Activated naive CD8-positive, alpha-beta T cell (primary cell): Measurements from ENCODE around the gene RPGRIP1L.

ENCODE experiments used
- H3K27ac Mint-ChIP-seq: one replicate; pipeline ENCODE4 v1.8.0; 2021; ENCODE audit warnings: mixed read lengths
- H3K27me3 Mint-ChIP-seq: one replicate; pipeline ENCODE4 v1.8.0; 2021; ENCODE audit warnings: mixed read lengths
- H3K36me3 Mint-ChIP-seq: one replicate; pipeline ENCODE4 v1.8.0; 2021; ENCODE audit warnings: mixed read lengths
- H3K4me1 Mint-ChIP-seq: one replicate; pipeline ENCODE4 v1.8.0; 2021; ENCODE audit warnings: low read depth, mixed read lengths
- H3K4me3 Mint-ChIP-seq: one replicate; pipeline ENCODE4 v1.8.0; 2021; ENCODE audit warnings: mild to moderate bottlenecking, mixed read lengths
- H3K9me3 Mint-ChIP-seq: one replicate; pipeline ENCODE4 v1.8.0; 2021; ENCODE audit warnings: low read depth, mixed read lengths

The RPGRIP1L gene

GRCh38 chr16:53646506-53646905 is 57.2 kb downstream of the RPGRIP1L start:
- H3K27ac Mint-ChIP-seq: no peak overlapping the region
- H3K9me3 Mint-ChIP-seq: peaks cover 16% of the 10 kb centered on the region
- H3K4me1 Mint-ChIP-seq: no peaks in the 10 kb centered on the region
- no peak overlapping the region for H3K4me3 Mint-ChIP-seq
- peaks cover 32% of the 10 kb centered on the region for H3K36me3 Mint-ChIP-seq
- no peaks in the 10 kb centered on the region for H3K27me3 Mint-ChIP-seq

DNA sequence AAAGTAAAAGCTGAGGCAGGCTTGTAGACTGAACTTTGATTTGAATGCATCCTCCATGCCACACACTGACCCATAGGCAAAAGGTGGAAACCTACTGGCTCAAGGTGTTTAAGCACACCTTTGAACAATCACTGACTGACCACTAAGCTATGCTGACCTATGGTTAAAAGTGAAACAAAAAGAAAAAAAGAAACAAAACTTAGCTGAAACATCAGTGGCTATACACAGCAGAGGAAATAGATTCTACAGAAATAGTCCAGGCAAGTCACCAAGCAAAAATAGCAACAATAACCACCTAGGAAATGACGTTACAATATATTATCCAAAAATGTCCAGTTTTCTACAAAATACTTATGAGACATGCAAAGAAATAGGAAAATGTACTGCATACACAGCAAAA is 60.2 kb downstream of the RPGRIP1L start:
- peaks cover 16% of the 10 kb centered on the region for H3K9me3 Mint-ChIP-seq
- peaks cover 40% of the 10 kb centered on the region for H3K36me3 Mint-ChIP-seq
- no peaks in the 10 kb centered on the region for H3K4me1 Mint-ChIP-seq
- no peak overlapping the region for H3K27ac Mint-ChIP-seq
- no peaks in the 10 kb centered on the region for H3K27me3 Mint-ChIP-seq
- H3K4me3 Mint-ChIP-seq: no peak overlapping the region

GRCh38 chr16:53642094-53642493 is 61.6 kb downstream of the RPGRIP1L start:
- H3K36me3 Mint-ChIP-seq: peaks cover 36% of the 10 kb centered on the region
- peaks cover 16% of the 10 kb centered on the region for H3K9me3 Mint-ChIP-seq
- no peaks in the 10 kb centered on the region for H3K4me1 Mint-ChIP-seq
- no peaks in the 10 kb centered on the region for H3K27me3 Mint-ChIP-seq
- H3K4me3 Mint-ChIP-seq: no peak overlapping the region
- H3K27ac Mint-ChIP-seq: no peak overlapping the region

DNA sequence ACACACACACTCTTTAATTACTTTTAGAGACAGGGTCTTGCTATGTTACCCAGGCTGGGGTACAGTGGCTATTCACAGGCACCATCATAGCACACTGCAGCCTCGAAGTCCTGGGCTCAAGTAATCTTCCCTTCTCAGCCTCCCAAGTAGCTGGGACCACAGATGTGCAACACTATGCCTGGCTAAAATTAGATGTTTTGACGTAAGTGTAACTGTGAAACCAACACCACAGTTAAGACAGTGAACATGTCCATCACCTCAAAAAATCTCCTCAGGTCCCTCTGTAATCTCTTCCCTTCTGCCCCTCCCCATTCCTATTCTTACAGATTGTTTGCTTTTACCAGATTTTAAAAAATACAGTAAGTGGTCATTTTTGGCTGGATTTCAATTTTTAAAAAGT is 66.7 kb downstream of the RPGRIP1L start:
- H3K36me3 Mint-ChIP-seq: peaks cover 19% of the 10 kb centered on the region
- H3K4me1 Mint-ChIP-seq: no peaks in the 10 kb centered on the region
- no peak overlapping the region for H3K4me3 Mint-ChIP-seq
- no peaks in the 10 kb centered on the region for H3K9me3 Mint-ChIP-seq
- no peak overlapping the region for H3K27ac Mint-ChIP-seq
- no peaks in the 10 kb centered on the region for H3K27me3 Mint-ChIP-seq

GRCh38 chr16:53632526-53632925 is 71.1 kb downstream of the RPGRIP1L start:
- Mint-ChIP-seq H3K9me3 (no peaks in the 10 kb centered on the region), H3K36me3 (peaks cover 16% of the 10 kb centered on the region), H3K4me1 (no peaks in the 10 kb centered on the region), H3K4me3 (no peak overlapping the region), H3K27ac (no peak overlapping the region), H3K27me3 (no peaks in the 10 kb centered on the region)

- H3K27me3 Mint-ChIP-seq: no peaks in the 10 kb centered on the region
- H3K4me1 Mint-ChIP-seq: no peaks in the 10 kb centered on the region
- no peak overlapping the region for H3K27ac Mint-ChIP-seq
- no peak overlapping the region for H3K4me3 Mint-ChIP-seq
- no peaks in the 10 kb centered on the region for H3K9me3 Mint-ChIP-seq
- H3K36me3 Mint-ChIP-seq: peaks cover 19% of the 10 kb centered on the region
These were observed 72.2 kb downstream of the RPGRIP1L start for GRCh38 chr16:53631236-53632025.

- H3K9me3 Mint-ChIP-seq: no peaks in the 10 kb centered on the region
These were observed 73.9 kb downstream of the RPGRIP1L start for GRCh38 chr16:53629607-53630312.

DNA sequence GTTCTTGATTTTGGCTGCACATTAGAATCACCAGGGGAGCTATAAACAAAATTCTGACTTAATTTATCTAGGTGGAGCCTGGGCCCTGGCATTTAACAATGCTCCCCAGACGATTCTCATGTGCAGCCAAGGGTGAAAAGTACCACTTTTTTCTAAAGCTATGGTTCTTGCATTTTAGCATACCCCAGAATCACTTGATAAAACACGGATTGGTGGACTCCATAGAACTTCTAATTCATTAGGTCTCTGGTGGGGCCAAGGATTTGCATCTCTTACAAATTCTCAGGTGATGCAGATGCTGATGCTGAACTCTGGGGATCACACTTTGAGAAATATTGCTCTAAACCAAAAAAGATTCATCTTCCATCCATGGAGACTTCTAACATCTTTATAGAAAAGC is 74.5 kb downstream of the RPGRIP1L start:
- H3K27me3 Mint-ChIP-seq: no peaks in the 10 kb centered on the region
- no peaks in the 10 kb centered on the region for H3K4me1 Mint-ChIP-seq
- no peak overlapping the region for H3K27ac Mint-ChIP-seq
- H3K4me3 Mint-ChIP-seq: no peak overlapping the region
- H3K36me3 Mint-ChIP-seq: peaks cover 8% of the 10 kb centered on the region
- H3K9me3 Mint-ChIP-seq: no peaks in the 10 kb centered on the region

More at GRCh38 chr16:53629607-53630312, 73.9 kb downstream of the RPGRIP1L start:
- H3K27me3 Mint-ChIP-seq: no peaks in the 10 kb centered on the region
- H3K36me3 Mint-ChIP-seq: peaks cover 12% of the 10 kb centered on the region
- no peak overlapping the region for H3K27ac Mint-ChIP-seq
- H3K4me1 Mint-ChIP-seq: no peaks in the 10 kb centered on the region
- H3K4me3 Mint-ChIP-seq: no peak overlapping the region

DNA sequence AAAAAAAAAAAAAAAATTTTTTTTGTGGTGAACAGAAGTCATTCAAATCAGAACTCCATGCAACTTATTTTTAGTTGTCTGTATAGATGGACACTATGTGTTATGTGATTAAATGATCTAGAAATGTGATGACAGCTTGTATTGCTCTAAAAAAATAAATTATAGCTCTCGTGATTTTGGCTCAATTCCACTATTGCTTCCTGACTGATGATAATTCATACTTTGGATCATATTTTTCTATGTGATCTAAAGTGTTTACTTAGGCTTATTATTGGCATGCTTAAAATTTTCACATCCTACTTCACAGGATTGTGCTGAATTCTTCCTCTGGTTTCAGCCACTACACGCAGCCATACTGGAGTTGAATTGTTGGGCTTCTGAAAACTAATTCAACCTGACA is 76.8 kb downstream of the RPGRIP1L start:
- H3K9me3 Mint-ChIP-seq: no peaks in the 10 kb centered on the region
- peaks cover 7% of the 10 kb centered on the region for H3K36me3 Mint-ChIP-seq
- no peak overlapping the region for H3K4me3 Mint-ChIP-seq
- no peaks in the 10 kb centered on the region for H3K4me1 Mint-ChIP-seq
- H3K27me3 Mint-ChIP-seq: no peaks in the 10 kb centered on the region
- H3K27ac Mint-ChIP-seq: no peak overlapping the region

DNA sequence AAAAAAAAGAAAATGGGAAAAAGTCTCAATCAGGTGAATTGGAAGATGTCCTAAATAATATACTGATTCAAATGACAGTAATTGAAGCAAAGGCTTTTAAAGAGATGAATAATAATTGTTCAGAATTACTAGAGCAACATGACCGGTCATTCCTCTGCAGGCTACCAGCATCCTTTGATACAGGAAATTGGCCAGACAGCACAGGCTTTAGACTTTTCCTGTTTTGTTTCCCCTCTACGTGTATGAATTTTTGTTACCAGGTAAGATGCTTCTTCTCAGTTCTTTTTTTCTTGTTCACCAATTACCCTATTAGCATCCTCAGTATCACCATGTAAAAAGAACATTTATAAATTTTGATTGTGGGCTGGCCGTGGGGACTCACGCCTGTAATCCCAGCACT is 77.5 kb downstream of the RPGRIP1L start:
- no peak overlapping the region for H3K4me3 Mint-ChIP-seq
- no peaks in the 10 kb centered on the region for H3K9me3 Mint-ChIP-seq
- no peaks in the 10 kb centered on the region for H3K27me3 Mint-ChIP-seq
- H3K4me1 Mint-ChIP-seq: no peaks in the 10 kb centered on the region
- H3K36me3 Mint-ChIP-seq: peaks cover 6% of the 10 kb centered on the region
- H3K27ac Mint-ChIP-seq: no peak overlapping the region

GRCh38 chr16:53625221-53625620 is 78.4 kb downstream of the RPGRIP1L start:
- H3K9me3 Mint-ChIP-seq: no peaks in the 10 kb centered on the region
- H3K27ac Mint-ChIP-seq: no peak overlapping the region
- H3K4me1 Mint-ChIP-seq: no peaks in the 10 kb centered on the region
- no peaks in the 10 kb centered on the region for H3K27me3 Mint-ChIP-seq
- peaks cover 6% of the 10 kb centered on the region for H3K36me3 Mint-ChIP-seq
- no peak overlapping the region for H3K4me3 Mint-ChIP-seq

- Mint-ChIP-seq H3K27me3 (no peaks in the 10 kb centered on the region), H3K4me1 (no peaks in the 10 kb centered on the region), H3K9me3 (no peaks in the 10 kb centered on the region), H3K36me3 (peaks cover 9% of the 10 kb centered on the region), H3K27ac (no peak overlapping the region), H3K4me3 (no peak overlapping the region)
These were observed 81.3 kb downstream of the RPGRIP1L start for GRCh38 chr16:53622315-53622714.

DNA sequence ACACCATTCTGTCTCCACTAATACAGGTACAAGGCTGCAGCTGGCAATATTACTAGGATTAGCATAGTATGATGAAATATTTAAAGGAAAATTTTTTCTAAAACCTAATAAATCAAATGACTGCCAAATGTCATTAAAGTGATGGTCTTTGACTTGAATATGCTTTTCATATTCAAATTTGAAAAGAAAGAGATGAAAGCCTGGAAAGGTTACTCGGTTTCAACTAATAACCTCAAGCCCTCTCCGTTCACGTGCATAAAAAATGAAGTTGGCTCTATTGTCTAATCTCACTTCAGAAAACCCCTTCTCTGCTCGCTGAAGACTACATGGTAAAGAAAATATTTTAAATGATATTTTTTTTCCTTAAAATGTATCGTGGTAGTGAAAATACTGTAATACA is 83.2 kb downstream of the RPGRIP1L start:
- peaks cover 7% of the 10 kb centered on the region for H3K36me3 Mint-ChIP-seq
- no peaks in the 10 kb centered on the region for H3K27me3 Mint-ChIP-seq
- H3K4me3 Mint-ChIP-seq: no peak overlapping the region
- H3K9me3 Mint-ChIP-seq: no peaks in the 10 kb centered on the region
- no peaks in the 10 kb centered on the region for H3K4me1 Mint-ChIP-seq
- H3K27ac Mint-ChIP-seq: no peak overlapping the region

DNA sequence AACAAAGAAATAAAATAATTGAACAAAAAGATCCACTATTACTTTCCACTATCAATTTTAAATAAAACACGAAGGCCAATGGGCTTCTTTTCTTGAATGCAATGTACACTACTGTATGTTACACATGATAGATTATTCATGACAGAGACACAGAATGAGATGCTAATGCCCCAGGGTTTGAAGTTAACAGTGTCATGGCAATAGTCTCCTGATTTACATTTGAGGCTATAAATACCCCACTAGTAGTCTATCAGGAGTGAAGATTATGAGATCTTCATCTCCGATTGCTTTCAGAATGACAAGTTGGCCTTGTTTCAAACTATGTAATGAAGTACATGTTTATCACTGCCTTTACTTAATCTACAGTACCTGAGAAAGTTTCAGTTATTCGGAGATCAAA is 84.4 kb downstream of the RPGRIP1L start:
- H3K36me3 Mint-ChIP-seq: peaks cover 7% of the 10 kb centered on the region
- H3K27me3 Mint-ChIP-seq: no peaks in the 10 kb centered on the region
- no peaks in the 10 kb centered on the region for H3K4me1 Mint-ChIP-seq
- no peak overlapping the region for H3K4me3 Mint-ChIP-seq
- no peaks in the 10 kb centered on the region for H3K9me3 Mint-ChIP-seq
- no peak overlapping the region for H3K27ac Mint-ChIP-seq

GRCh38 chr16:53614346-53614745 is 89.3 kb downstream of the RPGRIP1L start:
- H3K27me3 Mint-ChIP-seq: no peaks in the 10 kb centered on the region
- H3K4me3 Mint-ChIP-seq: no peak overlapping the region
- no peaks in the 10 kb centered on the region for H3K4me1 Mint-ChIP-seq
- H3K9me3 Mint-ChIP-seq: no peaks in the 10 kb centered on the region
- peaks cover 16% of the 10 kb centered on the region for H3K36me3 Mint-ChIP-seq
- no peak overlapping the region for H3K27ac Mint-ChIP-seq
